AG10803 (cell line): ENCODE measurements around the gene NFATC1.

Experiments used
- DNase-seq: peaks from one replicate; pipeline ENCODE4 v3.0.0; 2010; ENCODE audit warnings: low read depth
- H3K4me3 ChIP-seq: 2 replicates; pipeline ENCODE4 v1.5.1; 2011; ENCODE audit warnings: mild to moderate bottlenecking, low read length, control low read depth
- TF ChIP-seq, protein P1 (sequence below): conservative IDR thresholded peaks from 2 replicates; pipeline ENCODE4 v1.5.1; 2011; ENCODE audit warnings: mild to moderate bottlenecking, low read length, control low read depth, inconsistent platforms

Gene NFATC1

DNA sequence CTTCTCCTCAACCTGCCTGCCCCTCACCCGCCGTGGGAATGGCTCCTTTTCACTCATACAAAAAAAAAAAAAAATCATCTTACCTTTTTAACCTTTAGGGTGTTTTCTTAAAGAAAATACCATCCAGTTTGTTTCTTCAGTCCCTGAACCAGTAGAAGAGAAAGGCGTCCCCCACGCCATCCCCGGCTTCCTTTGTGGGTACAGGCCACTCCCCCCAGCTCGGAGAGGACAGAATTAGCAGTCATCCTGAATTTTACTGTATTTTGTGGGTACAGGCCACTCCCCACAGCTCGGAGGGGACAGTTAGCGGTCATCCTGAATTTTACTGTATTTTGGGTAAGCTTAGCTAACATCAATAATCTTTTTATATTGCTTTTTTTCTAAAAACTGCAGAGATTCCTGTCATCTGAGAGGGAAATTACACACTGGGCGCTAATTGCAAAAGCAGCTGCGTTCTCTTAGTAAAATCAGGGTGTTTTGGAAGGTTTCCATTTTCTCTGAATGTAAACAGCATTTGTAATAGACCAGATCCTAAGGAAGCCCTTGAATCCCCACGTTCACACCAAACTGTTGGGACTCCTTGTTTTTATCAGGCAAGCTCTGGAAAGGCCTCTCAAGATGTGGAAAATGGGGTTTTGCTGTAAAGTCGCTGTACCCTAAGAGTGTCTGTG is 72.5 kb downstream of the NFATC1 start:
- no peak overlapping the region for H3K4me3 ChIP-seq
- no peak for DNase-seq
- TF ChIP-seq, protein P1, sequence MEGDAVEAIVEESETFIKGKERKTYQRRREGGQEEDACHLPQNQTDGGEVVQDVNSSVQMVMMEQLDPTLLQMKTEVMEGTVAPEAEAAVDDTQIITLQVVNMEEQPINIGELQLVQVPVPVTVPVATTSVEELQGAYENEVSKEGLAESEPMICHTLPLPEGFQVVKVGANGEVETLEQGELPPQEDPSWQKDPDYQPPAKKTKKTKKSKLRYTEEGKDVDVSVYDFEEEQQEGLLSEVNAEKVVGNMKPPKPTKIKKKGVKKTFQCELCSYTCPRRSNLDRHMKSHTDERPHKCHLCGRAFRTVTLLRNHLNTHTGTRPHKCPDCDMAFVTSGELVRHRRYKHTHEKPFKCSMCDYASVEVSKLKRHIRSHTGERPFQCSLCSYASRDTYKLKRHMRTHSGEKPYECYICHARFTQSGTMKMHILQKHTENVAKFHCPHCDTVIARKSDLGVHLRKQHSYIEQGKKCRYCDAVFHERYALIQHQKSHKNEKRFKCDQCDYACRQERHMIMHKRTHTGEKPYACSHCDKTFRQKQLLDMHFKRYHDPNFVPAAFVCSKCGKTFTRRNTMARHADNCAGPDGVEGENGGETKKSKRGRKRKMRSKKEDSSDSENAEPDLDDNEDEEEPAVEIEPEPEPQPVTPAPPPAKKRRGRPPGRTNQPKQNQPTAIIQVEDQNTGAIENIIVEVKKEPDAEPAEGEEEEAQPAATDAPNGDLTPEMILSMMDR = no peak

DNA sequence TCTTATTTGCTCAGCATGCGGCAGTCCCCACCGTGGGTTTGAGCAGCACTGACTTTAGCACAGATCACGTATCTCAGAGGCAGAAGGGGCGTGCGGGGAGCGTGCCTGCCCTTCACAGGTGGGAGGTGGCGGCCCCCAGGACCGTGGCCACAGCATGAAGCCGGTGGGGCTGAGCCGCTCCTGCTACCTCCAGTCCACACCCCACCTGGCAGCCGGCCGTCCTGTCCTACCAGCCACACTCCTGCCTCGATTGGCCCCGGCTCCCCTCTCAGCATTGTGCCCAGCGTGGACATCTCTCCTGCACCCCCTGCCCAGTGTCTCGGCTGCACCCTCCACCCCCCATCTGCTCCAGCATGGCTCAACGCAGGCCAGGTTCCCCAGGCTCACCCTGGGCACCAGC is 73.6 kb downstream of the NFATC1 start:
- TF ChIP-seq, protein P1 = no peak

DNA sequence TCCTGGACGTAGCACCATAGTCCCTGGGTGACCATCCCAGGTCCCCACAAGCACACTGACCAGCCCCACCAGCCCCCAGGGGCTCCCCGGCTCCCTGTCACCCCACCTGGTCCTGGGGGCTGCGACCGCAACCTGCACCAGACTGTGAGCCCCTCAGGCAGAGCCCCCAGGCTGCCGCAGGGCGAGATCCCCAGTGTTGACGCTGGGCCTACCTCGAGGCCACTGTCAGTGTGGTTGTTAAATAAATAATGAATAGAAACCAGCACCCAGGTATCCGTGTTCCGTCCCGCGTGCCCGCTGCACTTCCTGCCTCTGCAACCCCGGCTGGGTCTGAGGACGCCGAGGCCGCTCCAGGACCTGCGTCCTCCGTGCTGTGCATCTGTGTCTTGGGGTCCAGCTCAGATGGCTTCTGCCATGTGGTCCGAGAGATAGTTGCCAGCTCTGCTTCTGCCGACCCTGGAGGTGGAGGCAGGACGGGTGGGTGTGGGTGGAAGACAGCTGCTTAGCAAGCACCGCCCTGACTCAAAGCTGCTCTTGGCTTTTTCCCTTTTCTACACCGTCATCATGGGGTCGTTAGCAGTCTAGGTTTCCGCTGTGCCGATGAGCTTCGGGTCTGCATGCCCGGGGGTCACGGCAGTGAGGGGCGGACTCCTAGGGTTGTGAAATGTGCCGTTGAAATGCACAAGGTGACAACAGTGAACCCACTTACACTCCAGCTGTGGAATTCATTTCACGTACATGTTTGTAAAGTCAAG is 74.2 kb downstream of the NFATC1 start:
- no peak overlapping the region for H3K4me3 ChIP-seq
- DNase-seq = no peak
- TF ChIP-seq, protein P1 = no peak

More for the DNA sequence above, 73.6 kb downstream of the NFATC1 start:
- no peak overlapping the region for H3K4me3 ChIP-seq
- no peak for DNase-seq

DNA sequence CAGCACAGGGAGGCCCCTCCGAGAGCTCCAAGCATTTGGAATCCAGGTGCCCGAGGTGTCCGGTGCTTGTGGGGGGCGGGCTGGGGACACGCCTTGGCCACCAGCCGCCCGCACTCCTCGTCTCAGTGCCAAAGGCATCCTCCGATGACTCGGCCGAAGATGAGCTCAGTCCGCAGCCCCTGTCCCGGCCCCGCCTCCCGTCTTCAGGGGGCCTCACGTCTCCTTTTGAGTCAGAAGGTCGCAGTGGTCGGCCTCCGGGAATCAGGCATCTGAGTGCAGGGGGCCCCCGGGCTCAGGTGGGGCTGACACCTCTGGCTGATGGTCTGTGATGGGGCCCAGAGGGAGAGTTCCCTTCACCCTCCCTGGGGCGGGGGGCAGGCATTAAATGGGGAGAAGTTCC is 74.8 kb downstream of the NFATC1 start:
- no peak overlapping the region for H3K4me3 ChIP-seq
- DNase-seq = no peak
- TF ChIP-seq, protein P1 = no peak

DNA sequence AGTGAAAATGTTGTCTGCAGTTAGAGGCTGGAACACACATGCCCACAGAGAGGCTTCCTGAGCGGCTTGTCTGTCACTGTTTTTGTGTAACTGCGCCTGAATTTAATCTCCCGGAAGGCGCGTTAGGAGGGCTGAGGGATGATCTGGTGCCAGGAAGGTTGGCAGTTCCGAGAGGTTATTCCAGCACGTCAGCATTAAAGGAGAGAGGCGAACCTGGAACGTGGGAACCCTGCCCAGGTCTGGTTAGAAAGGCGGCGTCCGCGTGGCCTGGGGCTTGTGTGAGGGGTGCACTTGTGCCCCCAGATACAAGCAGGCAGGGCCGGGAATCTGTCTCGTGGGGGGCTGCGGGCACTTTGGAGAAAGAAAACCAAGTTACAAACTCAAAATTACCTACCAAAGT is 75.3 kb downstream of the NFATC1 start:
- TF ChIP-seq, protein P1 = no peak
- DNase-seq = no peak

DNA sequence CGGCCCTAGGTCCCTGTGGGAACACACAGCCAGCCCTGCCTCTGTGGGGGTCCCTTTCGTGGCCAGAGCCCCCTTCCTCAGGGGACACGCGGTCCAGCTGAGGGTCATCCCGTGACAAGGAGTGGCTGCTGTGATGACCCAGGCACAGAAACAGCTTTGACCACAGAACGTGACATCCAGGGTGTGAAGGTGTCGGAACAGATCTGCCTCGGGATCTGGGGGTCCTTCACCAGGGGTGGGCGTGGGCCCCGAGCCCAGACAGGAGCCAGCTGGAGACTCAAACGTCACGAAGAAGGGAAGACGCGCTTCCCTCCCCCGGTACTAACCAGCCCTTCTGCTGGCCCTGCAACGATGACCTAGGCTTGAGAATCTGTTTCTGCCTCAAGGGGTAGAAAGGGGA is 75.9 kb downstream of the NFATC1 start:
- TF ChIP-seq, protein P1 = no peak
- no peak overlapping the region for H3K4me3 ChIP-seq
- DNase-seq = no peak

More for the DNA sequence above, 75.3 kb downstream of the NFATC1 start:
- no peak overlapping the region for H3K4me3 ChIP-seq

DNA sequence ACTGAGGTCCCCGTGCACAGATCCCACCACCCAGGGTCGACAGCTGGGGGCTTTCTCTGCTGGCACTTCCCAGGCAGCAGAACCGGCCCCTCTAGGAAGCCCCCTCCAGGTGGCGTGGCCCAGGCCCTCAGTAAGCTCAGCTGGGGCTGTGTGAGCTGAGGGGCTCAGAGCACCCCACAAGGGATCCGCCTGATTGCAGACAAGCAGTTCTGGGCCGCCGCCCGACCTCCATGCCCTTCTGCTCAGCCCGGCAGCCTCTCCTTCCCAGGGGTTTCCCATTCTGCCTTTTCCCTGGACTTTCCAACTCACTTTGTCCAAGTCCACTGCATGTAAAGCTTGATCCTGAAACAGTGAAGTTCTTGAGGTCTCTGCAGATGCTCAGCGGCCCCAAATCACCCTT is 76.4 kb downstream of the NFATC1 start:
- no peak for DNase-seq
- TF ChIP-seq, protein P1 = no peak
- no peak overlapping the region for H3K4me3 ChIP-seq
